Progenitor cell of endocrine pancreas (in vitro differentiated cells): ENCODE measurements around the gene RCOR3. TPM values are rescaled to one million over a fixed set of nuclear protein-coding genes. Genes with fewer than 3 reads are reported as not detected.

Experiments used
- DNase-seq: peaks from one replicate; pipeline ENCODE4 v3.0.0; 2021; ENCODE audit warnings: low spot score; ENCODE audit not compliant: unreplicated experiment
- H3K27ac Mint-ChIP-seq: 2 replicates; pipeline ENCODE4 v1.8.0; 2021; ENCODE audit warnings: mild to moderate bottlenecking, moderate library complexity, mixed read lengths
- H3K27me3 Mint-ChIP-seq: 2 replicates; pipeline ENCODE4 v1.8.0; 2021; ENCODE audit warnings: mixed read lengths
- H3K36me3 Mint-ChIP-seq: 2 replicates; pipeline ENCODE4 v1.8.0; 2022; ENCODE audit warnings: mixed read lengths; ENCODE audit not compliant: insufficient read depth
- H3K4me1 Mint-ChIP-seq: 2 replicates; pipeline ENCODE4 v1.8.0; 2021; ENCODE audit warnings: low read depth, mixed read lengths
- H3K4me3 Mint-ChIP-seq: 2 replicates; pipeline ENCODE4 v1.8.0; 2021; ENCODE audit warnings: low read depth, mild to moderate bottlenecking, moderate library complexity, mixed read lengths
- H3K9me3 Mint-ChIP-seq: 2 replicates; pipeline ENCODE4 v1.8.0; 2021; ENCODE audit warnings: low read depth, mixed read lengths
- total RNA-seq: library from RNA; stranded (reverse); gene quantifications from 2 replicates; pipeline ENCODE4 v1.2.1, GENCODE V29; 2021
- TF ChIP-seq, protein P1 (sequence below): fragments of 200-600 bp; sonication (generic); IDR thresholded peaks from one replicate; pipeline ENCODE4 v1.5.0; 2021; ENCODE audit warnings: antibody characterized with exemption, mild to moderate bottlenecking; ENCODE audit not compliant: unreplicated experiment

Gene RCOR3
- total RNA-seq, 1 donor from 2014 or later, result 63.0 TPM

DNA sequence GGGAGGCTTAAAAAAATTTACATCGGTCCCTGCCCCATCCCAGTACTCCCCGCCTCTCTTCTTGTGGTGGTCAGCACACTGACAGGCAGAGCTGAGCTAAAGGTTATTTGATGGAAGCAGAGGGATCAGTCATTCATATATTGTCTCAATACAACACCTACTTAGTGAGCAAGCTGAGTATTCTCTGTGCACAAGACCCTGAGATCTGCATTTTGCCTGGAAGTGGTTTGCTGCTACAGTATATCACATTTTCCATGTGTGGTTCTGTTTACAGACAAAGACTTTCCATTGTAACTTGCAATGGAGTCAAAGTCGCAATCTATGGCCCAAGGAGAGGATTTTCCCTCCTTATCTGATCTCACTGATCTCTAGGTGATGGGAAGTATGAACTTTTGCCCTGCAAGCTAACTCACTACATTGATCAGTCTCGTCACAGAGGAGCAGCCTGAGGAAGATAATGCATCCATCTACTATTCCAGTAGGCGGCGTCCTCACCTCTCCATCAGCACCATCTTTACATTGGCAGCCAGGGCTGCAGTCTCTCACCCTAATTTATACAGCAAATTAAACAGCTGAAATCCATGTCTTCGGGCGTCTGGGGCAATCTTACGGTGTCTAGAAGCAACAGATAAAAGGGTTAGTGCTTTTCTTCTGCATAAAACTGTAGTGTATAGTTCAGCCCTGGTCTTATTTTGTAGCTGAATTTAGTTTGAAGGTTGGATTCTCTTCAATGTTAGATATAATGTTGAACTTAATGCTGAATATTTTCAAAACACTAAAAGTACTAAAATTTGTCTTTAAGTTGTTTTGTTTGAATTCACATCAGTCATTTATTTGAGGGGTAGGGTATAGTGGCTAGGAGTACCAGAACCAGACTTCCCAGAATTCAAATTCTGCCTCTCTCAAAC lies 64.2 kb downstream of the RCOR3 start:
- H3K36me3 Mint-ChIP-seq, result no peaks in the 10 kb centered on the region
- no peaks in the 10 kb centered on the region for H3K9me3 Mint-ChIP-seq
- TF ChIP-seq, protein P1, sequence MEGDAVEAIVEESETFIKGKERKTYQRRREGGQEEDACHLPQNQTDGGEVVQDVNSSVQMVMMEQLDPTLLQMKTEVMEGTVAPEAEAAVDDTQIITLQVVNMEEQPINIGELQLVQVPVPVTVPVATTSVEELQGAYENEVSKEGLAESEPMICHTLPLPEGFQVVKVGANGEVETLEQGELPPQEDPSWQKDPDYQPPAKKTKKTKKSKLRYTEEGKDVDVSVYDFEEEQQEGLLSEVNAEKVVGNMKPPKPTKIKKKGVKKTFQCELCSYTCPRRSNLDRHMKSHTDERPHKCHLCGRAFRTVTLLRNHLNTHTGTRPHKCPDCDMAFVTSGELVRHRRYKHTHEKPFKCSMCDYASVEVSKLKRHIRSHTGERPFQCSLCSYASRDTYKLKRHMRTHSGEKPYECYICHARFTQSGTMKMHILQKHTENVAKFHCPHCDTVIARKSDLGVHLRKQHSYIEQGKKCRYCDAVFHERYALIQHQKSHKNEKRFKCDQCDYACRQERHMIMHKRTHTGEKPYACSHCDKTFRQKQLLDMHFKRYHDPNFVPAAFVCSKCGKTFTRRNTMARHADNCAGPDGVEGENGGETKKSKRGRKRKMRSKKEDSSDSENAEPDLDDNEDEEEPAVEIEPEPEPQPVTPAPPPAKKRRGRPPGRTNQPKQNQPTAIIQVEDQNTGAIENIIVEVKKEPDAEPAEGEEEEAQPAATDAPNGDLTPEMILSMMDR, result peak; percentile 81
- no peak overlapping the region for H3K27ac Mint-ChIP-seq
- no peak overlapping the region for H3K4me3 Mint-ChIP-seq
- peaks cover 34% of the 10 kb centered on the region for H3K27me3 Mint-ChIP-seq
- peaks cover 5% of the 10 kb centered on the region for H3K4me1 Mint-ChIP-seq
- DNase-seq, result no peak

DNA sequence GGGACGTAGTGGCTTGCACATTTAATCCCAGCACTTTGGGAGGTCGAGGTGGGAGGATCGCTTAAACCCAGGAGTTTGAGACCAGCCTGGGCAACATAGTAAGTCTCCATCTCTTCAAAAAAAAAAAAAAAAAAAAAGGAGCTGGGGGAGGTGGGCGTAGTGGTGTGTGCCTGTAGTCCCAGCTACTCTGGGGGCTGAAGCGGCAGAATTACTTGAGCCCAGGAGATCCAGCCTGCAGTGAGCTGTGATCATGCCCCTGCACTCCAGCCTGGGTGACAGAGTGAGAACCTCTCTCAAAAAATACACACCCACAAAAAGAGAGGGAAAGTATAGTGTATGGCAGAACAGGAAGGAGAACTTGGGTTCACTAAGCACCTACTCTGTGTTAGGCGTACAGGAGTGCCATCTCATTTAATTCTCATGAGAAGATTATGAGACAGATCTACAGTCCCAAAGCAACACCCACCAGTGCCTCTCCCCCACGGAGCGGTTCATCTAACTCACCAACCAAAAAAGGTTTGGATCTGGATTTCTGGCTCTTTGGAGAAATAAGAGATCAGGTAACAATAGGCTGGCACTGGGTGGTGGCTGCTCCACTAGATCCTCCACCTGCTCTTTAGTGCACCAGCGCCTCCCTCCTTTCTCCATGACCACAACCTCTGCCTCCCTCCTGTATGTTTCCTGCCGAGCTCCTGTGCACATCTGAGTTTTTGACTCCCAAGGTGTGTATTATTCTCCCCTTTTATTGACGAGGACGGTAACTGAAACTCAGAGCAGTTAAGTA lies 66.0 kb downstream of the RCOR3 start:
- peak overlapping the region; percentile 70 for H3K4me3 Mint-ChIP-seq
- no peak for DNase-seq
- H3K27ac Mint-ChIP-seq, result no peak overlapping the region
- no peaks in the 10 kb centered on the region for H3K9me3 Mint-ChIP-seq
- peaks cover 5% of the 10 kb centered on the region for H3K4me1 Mint-ChIP-seq
- TF ChIP-seq, protein P1, result no peak
- peaks cover 51% of the 10 kb centered on the region for H3K27me3 Mint-ChIP-seq
- no peaks in the 10 kb centered on the region for H3K36me3 Mint-ChIP-seq

DNA sequence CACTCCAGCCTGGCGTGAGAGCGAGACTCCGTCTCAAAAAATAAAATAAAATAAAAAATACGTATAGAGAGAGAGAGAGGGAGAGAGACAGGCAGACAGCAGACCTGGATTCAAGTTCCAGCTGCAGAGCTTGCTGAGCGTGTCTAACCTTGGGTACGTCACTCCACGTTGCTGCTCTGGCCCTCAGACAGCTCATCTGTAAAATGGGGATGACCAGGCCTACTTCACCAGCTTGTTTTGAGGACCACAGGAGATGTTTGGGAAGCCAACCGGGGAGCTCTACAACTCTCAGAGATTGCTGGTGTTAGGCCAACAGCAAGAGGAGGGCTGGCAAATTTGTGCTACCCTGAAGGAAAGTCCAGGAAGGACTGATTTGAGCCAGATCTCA lies 67.0 kb downstream of the RCOR3 start:
- DNase-seq, result no peak

DNA sequence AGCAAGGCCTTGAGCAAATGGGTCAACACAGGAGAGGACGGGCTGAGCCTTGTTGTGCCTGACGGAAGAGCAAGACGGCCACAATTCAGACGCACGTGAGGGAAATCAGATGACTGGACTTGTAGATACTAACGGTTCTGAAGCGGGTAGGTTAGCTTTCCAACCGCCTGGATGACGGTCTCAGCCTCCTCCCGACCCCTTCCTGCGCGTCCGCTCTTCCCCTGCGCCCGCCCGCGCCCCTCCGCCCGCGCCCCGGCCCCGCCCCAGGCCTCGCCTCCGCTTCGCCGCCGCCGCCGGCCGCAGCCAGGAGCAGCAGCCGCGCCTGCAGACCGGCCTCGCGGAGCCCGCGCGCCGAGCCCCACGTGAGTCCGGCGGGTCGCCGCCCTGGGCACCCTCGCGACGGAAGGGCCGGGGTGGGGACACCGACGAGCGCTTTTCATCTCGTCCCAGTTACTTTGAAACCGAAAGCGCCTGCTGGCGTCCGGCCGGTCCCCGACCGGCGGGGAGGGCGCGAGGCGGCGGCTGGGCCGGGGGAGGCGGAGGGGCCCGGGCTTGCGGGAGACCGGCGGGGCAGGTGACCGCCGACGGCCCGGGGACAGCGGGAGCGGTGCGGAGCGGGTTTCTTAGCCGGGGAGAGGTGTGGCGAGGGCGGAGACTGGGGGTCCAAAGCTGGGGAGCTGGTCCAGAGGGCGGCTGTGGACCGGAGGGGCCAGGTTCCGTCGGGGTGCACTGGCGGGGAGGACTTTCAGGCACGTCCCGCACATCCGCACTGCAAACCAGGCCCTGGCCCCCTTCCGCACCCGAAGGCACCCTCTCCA lies 67.6 kb downstream of the RCOR3 start, which contains the start of gene TRAF5:
TSS of gene TRAF5 (plus strand) at position 306 of the 818 bp plus-strand sequence. CDS start 26,407 bp downstream, outside the sequence.
- no peaks in the 10 kb centered on the region for H3K9me3 Mint-ChIP-seq
- H3K27me3 Mint-ChIP-seq, result peaks cover 63% of the 10 kb centered on the region
- peaks cover 6% of the 10 kb centered on the region for H3K4me1 Mint-ChIP-seq
- DNase-seq, result peak; percentile 35
- no peaks in the 10 kb centered on the region for H3K36me3 Mint-ChIP-seq
- H3K4me3 Mint-ChIP-seq, result peak within 1 kb of the TSS; percentile 76
- TF ChIP-seq, protein P1, result no peak
- peak within 1 kb of the TSS; percentile 49 for H3K27ac Mint-ChIP-seq

More for the DNA sequence above, 67.0 kb downstream of the RCOR3 start:
- Mint-ChIP-seq H3K4me3 (peak overlapping the region; percentile 70), H3K27ac (no peak overlapping the region), H3K36me3 (no peaks in the 10 kb centered on the region), H3K9me3 (no peaks in the 10 kb centered on the region), H3K27me3 (peaks cover 60% of the 10 kb centered on the region), H3K4me1 (peaks cover 5% of the 10 kb centered on the region)
- TF ChIP-seq, protein P1, result no peak
